ENCODE results near the gene FITM2. TPM values are rescaled to one million over a fixed set of nuclear protein-coding genes. Genes with fewer than 3 reads are reported as not detected.
"Not testable (repeated sequence)": the region's sequence is repeated elsewhere in the genome, so short reads cannot be mapped to it uniquely, and the experiment has no call there.

The FITM2 gene
- total RNA-seq, 4 donors from 2014 or later: 8.3 to 14.2 (median 12.6) TPM

DNA sequence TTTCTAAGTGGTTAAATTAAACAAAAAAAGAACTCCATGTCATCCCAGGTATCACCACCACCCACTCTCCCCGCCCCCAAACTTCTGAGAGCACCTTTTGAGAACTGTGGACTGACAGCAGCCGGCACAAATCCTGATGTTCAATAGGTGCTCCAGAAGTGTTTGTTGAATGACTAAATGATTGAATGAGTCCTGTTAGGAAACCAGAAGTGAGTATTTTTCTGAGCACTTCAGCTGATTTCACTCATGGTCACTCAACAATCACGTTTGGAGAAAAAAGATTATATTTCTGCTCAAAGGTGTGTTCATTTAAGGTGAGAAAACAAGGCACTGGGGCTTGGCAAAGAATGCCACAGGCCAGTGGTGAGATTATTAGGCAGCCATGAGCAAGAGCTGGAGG, 38.3 kb upstream of the FITM2 start:
- no peaks in the 10 kb centered on the region for H3K36me3 ChIP-seq
- no peaks in the 10 kb centered on the region for H3K4me1 ChIP-seq
- no peaks in the 10 kb centered on the region for H3K27me3 ChIP-seq
- no peaks in the 10 kb centered on the region for H3K9me3 ChIP-seq
- DNase-seq: no peak
- H3K27ac ChIP-seq: no peak overlapping the region
- WGBS, 2 donors: 70% methylated on average over 3 of the region's 3 CpGs
- intact Hi-C loops (cut with DNase I): no loop called here
- TF ChIP-seq POLR2A (IDR thresholded peaks at IDR 0.05): no peak
- TF ChIP-seq, protein P1, sequence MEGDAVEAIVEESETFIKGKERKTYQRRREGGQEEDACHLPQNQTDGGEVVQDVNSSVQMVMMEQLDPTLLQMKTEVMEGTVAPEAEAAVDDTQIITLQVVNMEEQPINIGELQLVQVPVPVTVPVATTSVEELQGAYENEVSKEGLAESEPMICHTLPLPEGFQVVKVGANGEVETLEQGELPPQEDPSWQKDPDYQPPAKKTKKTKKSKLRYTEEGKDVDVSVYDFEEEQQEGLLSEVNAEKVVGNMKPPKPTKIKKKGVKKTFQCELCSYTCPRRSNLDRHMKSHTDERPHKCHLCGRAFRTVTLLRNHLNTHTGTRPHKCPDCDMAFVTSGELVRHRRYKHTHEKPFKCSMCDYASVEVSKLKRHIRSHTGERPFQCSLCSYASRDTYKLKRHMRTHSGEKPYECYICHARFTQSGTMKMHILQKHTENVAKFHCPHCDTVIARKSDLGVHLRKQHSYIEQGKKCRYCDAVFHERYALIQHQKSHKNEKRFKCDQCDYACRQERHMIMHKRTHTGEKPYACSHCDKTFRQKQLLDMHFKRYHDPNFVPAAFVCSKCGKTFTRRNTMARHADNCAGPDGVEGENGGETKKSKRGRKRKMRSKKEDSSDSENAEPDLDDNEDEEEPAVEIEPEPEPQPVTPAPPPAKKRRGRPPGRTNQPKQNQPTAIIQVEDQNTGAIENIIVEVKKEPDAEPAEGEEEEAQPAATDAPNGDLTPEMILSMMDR (IDR thresholded peaks at IDR 0.05): no peak
- H3K4me3 ChIP-seq (replicated peaks in 1 of 3): no peak overlapping the region

DNA sequence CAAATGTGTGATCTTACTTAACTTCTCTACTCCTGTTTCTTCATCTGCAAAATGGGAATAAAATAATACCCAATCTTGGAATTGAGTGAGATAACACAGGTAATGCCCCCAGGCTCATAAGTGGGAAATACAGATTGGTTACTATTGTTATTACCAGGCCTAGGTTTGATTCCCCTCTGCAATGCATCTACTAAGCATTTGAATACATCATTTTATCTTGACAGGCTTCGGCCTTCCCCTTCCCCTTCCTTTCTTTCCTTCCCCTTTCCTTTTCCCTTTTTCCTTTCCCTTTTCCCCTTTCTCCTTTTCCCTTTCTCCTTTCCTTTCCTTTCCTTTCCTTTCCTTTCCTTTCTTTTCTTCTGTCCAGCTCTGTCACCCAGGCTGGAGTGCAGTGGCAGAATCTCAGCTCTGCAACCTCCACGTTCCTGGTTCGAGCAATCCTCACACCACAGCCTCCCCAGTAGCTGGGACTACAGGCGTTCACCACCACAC, 37.2 kb upstream of the FITM2 start:
- Histone ChIP-seq H3K36me3 (no peaks in the 10 kb centered on the region), H3K27ac (no peak overlapping the region), H3K27me3 (no peaks in the 10 kb centered on the region), H3K4me1 (no peaks in the 10 kb centered on the region), H3K4me3 (replicated peaks in 1 of 3) (no peak overlapping the region), H3K9me3 (no peaks in the 10 kb centered on the region)
- DNase-seq: no peak
- intact Hi-C loops (cut with DNase I): no loop called here
- WGBS, 2 donors: 93 to 96% methylated on average over 4 of the region's 4 CpGs
- TF ChIP-seq POLR2A (IDR thresholded peaks at IDR 0.05): no peak
- TF ChIP-seq, protein P1 (IDR thresholded peaks at IDR 0.05): no peak

DNA sequence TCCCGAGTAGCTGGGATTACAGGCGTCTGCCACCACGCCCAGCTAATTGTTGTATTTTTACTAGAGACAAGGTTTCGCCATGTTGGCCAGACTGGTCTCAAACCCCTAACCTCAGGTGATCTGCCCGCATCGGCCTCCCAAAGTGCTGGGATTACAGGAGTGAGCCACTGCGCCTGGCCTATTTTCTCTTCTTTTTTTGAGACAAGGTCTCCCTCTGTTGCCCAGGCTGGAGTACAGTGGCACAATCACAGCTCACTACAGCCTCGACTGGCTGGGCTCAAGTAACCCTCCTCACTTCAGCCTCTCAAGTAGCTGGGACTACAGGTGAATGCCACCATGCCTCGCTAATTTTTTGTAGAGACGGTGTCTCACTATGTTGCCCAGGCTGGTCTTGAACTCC, 34.9 kb upstream of the FITM2 start:
- H3K27ac ChIP-seq; intact Hi-C loops (cut with DNase I): not testable (repeated sequence)

DNA sequence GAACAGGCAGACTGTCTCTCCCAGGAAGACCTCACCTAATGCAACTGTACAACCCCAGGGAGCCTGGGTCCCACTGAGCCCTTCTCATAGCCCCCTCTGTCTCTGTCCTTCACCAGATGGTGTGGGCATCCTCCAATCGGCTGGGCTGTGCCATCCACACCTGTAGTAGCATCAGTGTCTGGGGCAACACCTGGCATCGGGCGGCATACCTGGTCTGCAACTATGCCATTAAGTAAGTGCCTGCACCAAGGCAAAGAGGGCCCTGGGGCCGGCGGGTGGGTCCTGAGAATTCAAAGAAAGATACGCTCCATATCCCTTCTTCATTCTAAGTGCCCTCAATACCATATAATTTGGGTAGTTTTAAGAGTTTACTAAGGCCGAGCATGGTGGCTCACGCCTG, 34.1 kb upstream of the FITM2 start:
- Histone ChIP-seq H3K9me3 (no peaks in the 10 kb centered on the region), H3K4me3 (replicated peaks in 1 of 3) (no peak overlapping the region), H3K27me3 (no peaks in the 10 kb centered on the region), H3K4me1 (no peaks in the 10 kb centered on the region), H3K27ac (no peak overlapping the region), H3K36me3 (no peaks in the 10 kb centered on the region)
- 92 to 94% methylated on average over 8 of the region's 8 CpGs for WGBS, 2 donors
- intact Hi-C loops (cut with DNase I): no loop called here
- TF ChIP-seq, protein P1 (IDR thresholded peaks at IDR 0.05): no peak
- no peak for TF ChIP-seq POLR2A (IDR thresholded peaks at IDR 0.05)
- DNase-seq: no peak

More for the DNA sequence above, 34.9 kb upstream of the FITM2 start:
- not testable (repeated sequence) for H3K4me1 ChIP-seq; H3K4me3 ChIP-seq (replicated peaks in 1 of 3); H3K27me3 ChIP-seq; H3K36me3 ChIP-seq; H3K9me3 ChIP-seq; DNase-seq
- 91 to 92% methylated on average over 10 of the region's 10 CpGs for WGBS, 2 donors

DNA sequence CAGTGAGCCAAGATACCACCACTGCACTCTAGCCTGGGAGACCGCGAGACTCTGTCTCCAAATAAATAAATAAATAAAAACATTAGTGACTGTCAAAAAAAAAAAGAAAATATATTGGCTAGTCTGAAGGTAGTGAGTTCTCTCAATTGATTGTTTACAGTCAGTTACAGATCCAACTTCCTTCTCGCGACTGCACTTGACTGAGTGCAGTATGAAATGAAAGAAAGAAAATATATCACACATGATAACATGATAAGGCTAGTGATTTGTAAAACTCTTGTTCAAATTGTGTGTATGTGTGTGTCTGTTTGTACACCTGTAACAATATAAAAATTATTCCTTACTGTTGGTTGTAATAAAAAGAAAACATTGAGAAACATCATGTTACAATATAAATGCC, 33.7 kb upstream of the FITM2 start:
- H3K36me3 ChIP-seq: no peaks in the 10 kb centered on the region
- H3K9me3 ChIP-seq: no peaks in the 10 kb centered on the region
- 91 to 93% methylated on average over 4 of the region's 4 CpGs for WGBS, 2 donors
- H3K4me3 ChIP-seq (replicated peaks in 1 of 3): no peak overlapping the region
- no peak for DNase-seq
- intact Hi-C loops (cut with DNase I): no loop called here
- TF ChIP-seq POLR2A (IDR thresholded peaks at IDR 0.05): no peak
- TF ChIP-seq, protein P1 (IDR thresholded peaks at IDR 0.05): no peak
- H3K27ac ChIP-seq: no peak overlapping the region
- no peaks in the 10 kb centered on the region for H3K27me3 ChIP-seq
- no peaks in the 10 kb centered on the region for H3K4me1 ChIP-seq

Measured in thyroid gland (tissue), 4 donors.